GM12892 (cell line): ENCODE measurements around the gene CREBZF.
"Not testable (repeated sequence)": the region's sequence is repeated elsewhere in the genome, so short reads cannot be mapped to it uniquely, and the experiment has no call there.

ENCODE experiments used
- DNase-seq: peaks from one replicate; pipeline ENCODE4 v3.0.0; 2011; ENCODE audit not compliant: insufficient read length
- FAIRE-seq: peaks from 2 replicates; lab custom pipeline; 2011; peaks lifted over from hg19 to GRCh38; lab: Jason Lieb, UNC
- POLR2A ChIP-seq: IDR thresholded peaks from 2 replicates; pipeline ENCODE4 v1.6.1; 2011; ENCODE audit warnings: low read depth, low read length, control low read depth
- POLR2AphosphoS5 ChIP-seq: IDR thresholded peaks from 2 replicates; pipeline ENCODE4 v1.6.1; 2011; ENCODE audit warnings: low read depth, low read length, control low read depth
- TAF1 ChIP-seq: IDR thresholded peaks from 2 replicates; pipeline ENCODE4 v1.6.1; 2011; ENCODE audit warnings: low read depth, mild to moderate bottlenecking, control low read depth, low read length, borderline replicate concordance

CREBZF gene

DNA sequence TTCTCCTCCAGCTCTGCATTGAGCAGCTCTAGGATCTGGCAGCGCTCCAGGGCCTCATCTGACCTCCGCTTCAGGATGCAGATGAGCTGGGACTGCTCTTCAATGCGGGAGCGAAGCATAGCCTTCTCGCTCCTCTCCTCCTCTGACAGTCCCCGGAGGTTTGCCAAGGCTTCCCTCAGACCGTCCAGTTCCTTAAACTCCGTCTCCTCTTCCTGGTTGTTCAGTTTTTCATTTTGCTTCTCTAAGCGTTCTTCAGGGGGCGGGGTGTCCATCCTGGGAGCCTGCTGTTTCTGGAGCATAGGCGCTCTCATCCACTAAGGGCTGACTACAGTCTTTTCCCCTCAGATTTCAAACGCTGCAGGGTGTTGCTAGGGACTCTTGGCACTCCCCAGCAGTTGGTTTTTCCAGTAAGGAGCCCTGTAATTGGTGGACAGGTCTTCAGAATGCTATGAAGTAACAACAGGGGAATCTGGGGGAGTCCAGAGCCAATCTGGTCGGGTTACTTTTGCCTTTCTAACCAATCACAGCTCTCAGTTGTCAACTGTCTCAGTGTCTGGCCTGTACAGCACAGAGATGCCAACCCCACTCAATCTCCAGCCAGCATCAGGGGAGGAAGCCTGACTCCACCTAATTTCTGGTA lies 21.0 kb upstream of the CREBZF start, which contains the start of gene CCDC89:
CCDC89 (minus strand) TSS at position 376 of the 640 bp plus-strand sequence; CDS start at position 311, 65 bp downstream.
- DNase-seq, result no peak
- TF ChIP-seq TAF1 (no peak), POLR2A (no peak), POLR2AphosphoS5 (no peak)
- no peak for FAIRE-seq

DNA sequence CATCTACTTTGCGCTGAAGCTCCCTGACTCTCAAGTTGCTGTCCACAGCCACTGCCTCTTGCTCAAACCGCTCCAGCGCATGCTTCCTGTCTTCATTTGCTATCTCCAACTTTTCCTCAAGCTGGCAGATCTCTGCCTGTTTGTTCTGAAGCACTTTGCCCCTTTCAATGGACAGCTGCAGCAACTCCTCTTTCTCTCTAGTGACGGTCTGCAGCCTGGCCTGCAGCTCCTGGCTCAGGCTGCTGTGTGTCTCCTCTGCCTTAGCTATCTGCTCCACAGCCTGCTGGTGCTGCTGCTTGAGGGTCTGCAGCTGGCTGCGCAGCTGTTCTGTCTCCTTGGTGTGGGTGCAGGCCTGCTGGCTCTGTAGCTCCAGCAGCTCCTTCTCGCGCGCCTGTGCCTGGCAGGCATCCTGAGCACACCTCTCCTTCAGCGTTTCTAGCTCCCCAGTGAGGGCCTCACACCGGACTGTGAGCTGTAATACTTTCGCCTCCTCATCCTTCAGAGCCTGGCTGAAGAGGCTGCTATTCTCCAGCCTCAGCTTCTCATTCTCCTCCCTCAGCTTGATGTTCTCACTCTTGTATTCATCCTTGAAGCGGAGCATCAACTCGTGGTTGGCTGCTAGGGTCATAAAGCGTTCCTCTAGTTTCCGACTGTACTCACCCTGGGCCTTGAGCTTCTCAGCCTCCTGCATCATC lies 20.3 kb upstream of the CREBZF start:
- DNase-seq (no peak), FAIRE-seq (no peak)
- TF ChIP-seq POLR2A (no peak), POLR2AphosphoS5 (no peak), TAF1 (no peak)

DNA sequence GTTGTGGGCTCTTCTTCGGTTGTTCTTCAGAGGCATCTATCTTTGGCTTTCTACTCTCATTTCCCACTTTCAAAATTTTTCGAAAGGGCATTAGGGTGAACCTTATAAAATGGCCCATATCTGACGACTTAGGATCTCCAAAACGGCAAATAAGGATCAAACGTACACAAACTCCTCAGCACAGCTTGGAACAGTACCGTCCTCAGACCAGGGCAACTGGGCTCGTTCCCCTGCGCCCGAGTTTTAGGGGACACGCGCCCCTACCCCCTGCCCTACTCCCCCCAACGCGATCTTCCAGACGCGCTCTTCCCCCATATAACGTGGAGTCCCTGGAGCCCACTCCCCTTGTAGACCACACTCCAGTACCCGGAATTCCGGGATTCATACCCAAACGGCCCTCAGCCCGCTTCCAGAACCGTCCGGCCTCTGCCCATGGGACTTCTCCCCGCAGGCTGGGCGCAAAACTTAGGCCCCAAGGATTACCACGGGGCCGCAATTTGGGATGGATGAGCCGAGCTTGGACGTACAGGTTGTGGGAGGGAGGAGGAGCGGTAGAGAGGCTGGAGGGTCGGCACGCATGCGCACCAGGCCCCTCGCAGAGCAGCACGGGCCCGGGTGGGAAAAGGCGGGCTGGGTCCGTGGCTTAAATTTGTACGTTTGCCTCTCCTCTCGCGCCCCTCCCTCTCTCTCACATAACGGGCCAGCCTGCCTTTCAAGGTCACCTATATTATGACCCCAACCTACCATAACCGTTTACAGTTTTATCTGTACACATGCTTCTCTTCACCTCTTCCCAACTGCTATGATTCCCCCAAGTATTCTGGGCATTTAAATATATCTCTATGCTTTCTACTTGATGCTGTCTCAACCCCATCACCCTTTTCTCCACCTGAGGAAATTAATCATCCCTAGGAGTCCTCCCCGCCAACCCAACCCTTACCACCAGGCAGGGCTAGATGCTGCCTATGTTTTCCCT lies 17.7 kb upstream of the CREBZF start:
- TF ChIP-seq POLR2A (no peak; the same call in 1 of the 2 replicates), POLR2AphosphoS5 (0 out of 2 replicates have a peak, but pooled peaks have one; percentile 22)
- FAIRE-seq (peak; percentile 95), DNase-seq (peak; percentile 66)

DNA sequence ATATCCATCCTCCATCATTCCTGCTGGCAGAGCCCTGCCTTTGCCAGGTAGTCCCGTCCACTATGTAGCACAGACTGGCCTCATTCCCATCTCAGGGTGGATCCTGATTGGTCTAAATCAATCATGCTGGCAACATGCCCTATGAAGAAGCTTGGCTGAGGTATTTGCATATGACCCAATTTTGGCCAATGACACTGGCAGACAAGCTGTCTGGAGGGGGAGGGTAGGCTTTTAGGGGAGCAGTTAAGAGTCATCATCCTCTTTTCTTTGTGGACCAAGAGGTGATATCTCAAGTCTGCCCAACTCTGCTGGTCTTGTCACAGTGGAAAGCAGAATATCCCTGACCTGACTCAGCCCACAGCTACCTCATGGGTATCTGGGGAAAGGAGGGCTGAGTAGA lies 16.0 kb upstream of the CREBZF start:
- TF ChIP-seq TAF1 (no peak), POLR2A (no peak), POLR2AphosphoS5 (no peak)
- peak; percentile 40 for FAIRE-seq
- DNase-seq, result no peak

DNA sequence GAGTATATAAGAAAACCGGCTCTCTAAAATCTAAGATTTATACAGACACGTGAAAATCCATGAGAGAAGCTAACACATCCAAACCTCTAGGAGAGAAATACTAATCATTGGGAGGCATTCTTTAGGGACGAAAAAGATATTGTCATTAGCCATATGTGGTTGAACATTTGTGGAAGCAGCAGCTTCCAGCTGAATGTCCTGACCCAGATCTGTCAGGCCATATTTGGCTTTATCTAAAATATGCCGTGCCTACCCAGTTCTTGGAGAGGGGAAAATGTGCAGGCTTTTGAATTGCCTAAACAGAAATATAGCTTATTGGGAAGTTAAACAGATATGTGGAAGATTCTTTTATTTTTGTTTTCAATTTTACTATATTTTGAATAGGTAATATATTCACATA lies 14.6 kb upstream of the CREBZF start:
- FAIRE-seq, result no peak
- TF ChIP-seq POLR2A (no peak), POLR2AphosphoS5 (no peak), TAF1 (no peak)
- no peak for DNase-seq

DNA sequence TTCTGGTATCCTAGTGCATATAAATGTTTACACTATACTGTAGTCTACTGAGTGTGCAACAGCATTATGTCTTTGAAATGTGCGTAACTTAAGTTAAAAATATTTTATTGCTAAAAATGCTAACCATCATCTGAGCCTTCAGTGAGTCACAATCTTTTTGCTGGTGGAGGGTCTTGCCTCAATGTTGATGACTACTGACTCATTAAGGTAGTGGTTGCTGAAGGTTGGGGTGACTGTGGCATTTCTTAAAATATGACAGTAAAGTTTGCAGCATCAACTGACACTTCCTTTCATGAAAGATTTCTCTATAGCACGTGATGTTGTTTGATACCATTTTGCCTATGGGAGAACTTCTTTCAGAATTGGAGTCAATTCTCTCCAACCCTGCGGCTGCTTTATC lies 8.5 kb upstream of the CREBZF start:
- no peak for FAIRE-seq
- TF ChIP-seq TAF1 (no peak), POLR2AphosphoS5 (no peak), POLR2A (no peak)
- no peak for DNase-seq

DNA sequence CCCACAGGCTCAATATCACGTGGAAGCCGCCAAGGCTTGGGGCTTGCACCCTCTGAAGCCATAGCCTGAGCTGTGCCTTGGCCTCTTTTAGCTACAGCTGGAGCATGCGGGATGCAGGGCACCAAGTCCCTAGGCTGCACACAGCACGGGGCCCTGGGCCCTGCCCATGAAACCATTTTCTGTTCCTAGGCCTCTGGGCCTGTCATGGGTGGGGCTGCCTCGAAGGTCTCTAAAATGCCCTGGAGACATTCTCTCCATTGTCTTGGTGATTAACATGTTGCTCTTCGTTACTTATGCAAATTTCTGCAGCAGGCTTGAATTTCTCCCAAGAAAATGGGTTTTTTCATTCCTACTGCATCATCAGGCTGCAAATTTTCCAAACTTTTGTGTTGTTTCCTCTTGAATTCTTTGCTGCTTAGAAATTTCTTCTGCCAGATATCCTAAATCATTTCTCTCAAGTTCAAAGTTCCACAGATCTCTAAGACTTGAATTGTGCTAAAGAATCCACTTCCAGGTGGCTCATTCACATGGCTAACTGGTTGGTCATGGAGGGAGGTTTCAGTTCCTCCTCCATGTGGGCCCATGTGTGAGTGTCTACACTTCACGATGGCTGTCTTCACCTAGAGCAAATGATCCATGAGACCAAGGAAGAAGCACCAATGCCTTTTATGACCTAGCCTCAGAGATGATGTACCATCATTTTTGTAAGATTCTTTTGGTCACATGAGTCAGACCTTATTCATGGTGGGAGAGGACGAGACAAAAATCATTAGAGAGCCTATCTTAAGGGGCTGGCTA lies 7.4 kb upstream of the CREBZF start:
- FAIRE-seq, result no peak
- TF ChIP-seq TAF1, result no peak
- no peak for TF ChIP-seq POLR2AphosphoS5
- TF ChIP-seq POLR2A, result no peak
- DNase-seq, result no peak

DNA sequence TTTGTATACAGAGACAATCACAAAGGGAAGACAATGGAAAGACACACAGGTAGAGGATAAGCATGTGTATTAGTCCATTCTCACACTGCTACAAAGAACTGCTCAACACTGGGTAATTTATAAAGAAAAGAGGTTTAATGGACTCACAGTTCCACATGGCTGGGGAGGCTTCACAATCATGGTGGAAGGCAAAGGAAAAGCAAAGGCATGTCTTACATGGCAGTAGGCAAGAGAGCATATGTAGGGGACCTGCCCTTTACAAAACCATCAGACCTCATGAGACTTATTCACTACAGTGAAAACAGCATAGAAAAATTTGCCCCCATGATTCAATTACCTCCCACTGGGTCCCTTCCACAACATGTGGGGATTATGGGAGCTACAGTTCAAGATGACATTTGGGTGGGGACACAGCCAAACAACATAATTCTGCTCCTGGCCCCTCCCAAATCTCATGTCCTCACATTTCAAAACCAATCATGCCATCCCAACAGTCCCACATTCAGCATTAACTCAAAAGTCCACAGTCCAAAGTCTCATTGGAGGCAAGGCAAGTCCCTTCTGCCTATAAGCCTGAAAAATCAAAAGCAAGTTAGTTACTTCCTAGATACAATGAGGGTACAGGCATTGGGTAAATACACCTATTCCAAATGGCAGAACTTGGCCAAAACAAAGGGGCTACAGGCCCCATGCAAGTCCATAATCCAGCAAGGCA lies 6.2 kb upstream of the CREBZF start:
- not testable (repeated sequence) for DNase-seq, FAIRE-seq

DNA sequence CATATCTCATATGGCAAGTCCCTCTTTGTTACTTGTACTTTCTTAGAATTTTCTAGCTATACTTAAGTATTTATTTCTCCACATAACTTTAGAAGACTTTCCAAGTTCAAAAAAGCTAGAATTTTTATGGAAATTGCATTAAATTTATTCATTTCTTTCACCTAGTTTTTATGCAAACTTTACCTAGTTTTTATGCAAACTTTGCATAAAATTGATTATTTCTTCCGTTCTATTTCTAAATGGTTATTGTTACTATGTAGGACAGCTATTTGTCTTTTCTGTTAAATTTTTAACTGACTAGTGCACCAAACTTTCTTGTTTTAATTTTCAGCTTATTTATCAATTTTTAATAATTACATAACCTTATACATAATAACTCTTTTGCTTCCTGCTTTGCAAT lies 3.2 kb upstream of the CREBZF start:
- TF ChIP-seq TAF1, result no peak
- no peak for TF ChIP-seq POLR2A
- no peak for TF ChIP-seq POLR2AphosphoS5
- DNase-seq (no peak), FAIRE-seq (no peak)

DNA sequence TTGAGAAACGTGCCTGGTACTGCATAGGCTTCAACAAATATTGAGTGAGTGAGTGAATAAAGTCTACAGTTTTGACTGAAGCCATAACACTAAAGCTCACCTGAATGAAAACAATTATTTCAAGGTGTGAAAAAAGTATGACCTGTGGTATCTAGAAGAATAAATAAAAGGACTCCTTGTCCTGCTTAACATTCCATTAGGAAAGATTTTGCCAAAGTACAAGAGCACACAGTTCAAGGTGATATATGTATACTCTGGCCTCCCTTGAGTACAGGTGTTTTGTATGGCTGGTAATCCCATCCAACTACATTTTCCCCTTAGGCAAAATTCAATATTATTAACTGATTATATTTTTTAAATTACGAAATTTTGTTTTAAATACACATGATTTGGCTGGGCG lies 1.8 kb upstream of the CREBZF start:
- FAIRE-seq (no peak), DNase-seq (no peak)
- TF ChIP-seq POLR2A, result no peak
- TF ChIP-seq TAF1, result no peak
- TF ChIP-seq POLR2AphosphoS5, result no peak

DNA sequence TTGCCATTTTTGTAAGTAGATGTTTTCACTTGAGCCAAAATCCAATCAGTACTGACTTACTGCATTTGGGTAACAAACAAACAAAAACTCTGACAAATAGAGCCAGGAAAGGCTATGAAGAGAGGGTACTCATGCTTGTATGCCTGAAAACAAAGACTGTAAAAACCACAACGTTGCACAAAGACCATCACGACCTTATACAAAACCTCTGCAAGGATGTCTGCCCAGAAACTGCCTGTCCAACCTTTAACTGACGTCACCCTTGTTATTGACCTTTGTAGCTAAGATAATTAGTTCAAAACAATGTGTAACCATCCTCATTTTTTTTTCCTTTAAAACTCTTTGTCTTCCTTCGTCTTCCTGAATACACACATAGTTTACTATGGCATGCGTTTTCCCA lies 804 bp upstream of the CREBZF start:
- FAIRE-seq, result no peak
- TF ChIP-seq POLR2A (no peak), TAF1 (no peak), POLR2AphosphoS5 (no peak)

More for the DNA sequence above, 804 bp upstream of the CREBZF start:
- DNase-seq, result no peak
